Urothelium cell line (cell line): ENCODE measurements around the gene GRHPR.
A peak's percentile ranks its signal among the peaks of the same experiment; 100 is the strongest.
"Not testable (repeated sequence)": the region's sequence is repeated elsewhere in the genome, so short reads cannot be mapped to it uniquely, and the experiment has no call there.

Experiments used
- DNase-seq: peaks from one replicate; pipeline ENCODE4 v3.0.0; 2011; ENCODE audit warnings: low spot score, mixed read lengths
- FAIRE-seq: peaks from 2 replicates; lab custom pipeline; 2011; peaks lifted over from hg19 to GRCh38; lab: Jason Lieb, UNC

The GRHPR gene

GRCh38 chr9:37420271-37421215, 2.0 kb upstream of the GRHPR start:
- DNase-seq (no peak), FAIRE-seq (no peak)

- DNase-seq (peak; percentile 52), FAIRE-seq (no peak)
Measured at GRCh38 chr9:37421914-37422288, 595 bp upstream of the GRHPR start.

- no peak for DNase-seq
- no peak for FAIRE-seq
Measured at GRCh38 chr9:37423508-37423907, 1.0 kb downstream of the GRHPR start.

GRCh38 chr9:37424204-37424685, 1.7 kb downstream of the GRHPR start:
- FAIRE-seq (no peak), DNase-seq (no peak)

GRCh38 chr9:37424686-37425297, 2.3 kb downstream of the GRHPR start:
- DNase-seq (no peak), FAIRE-seq (no peak)

GRCh38 chr9:37425298-37425752, 2.8 kb downstream of the GRHPR start:
- no peak for FAIRE-seq
- no peak for DNase-seq

GRCh38 chr9:37426431-37426830, 3.9 kb downstream of the GRHPR start:
- FAIRE-seq, result peak; percentile 20
- not testable (repeated sequence) for DNase-seq

GRCh38 chr9:37426846-37427245, 4.3 kb downstream of the GRHPR start:
- FAIRE-seq (peak; percentile 75), DNase-seq (no peak)

GRCh38 chr9:37428345-37428744, 5.8 kb downstream of the GRHPR start:
- FAIRE-seq, result no peak
- no peak for DNase-seq

- DNase-seq, result no peak
- no peak for FAIRE-seq
Measured at GRCh38 chr9:37429441-37430285, 7.2 kb downstream of the GRHPR start.

GRCh38 chr9:37430841-37431597, 8.5 kb downstream of the GRHPR start:
- FAIRE-seq, result peak; percentile 30

GRCh38 chr9:37432020-37432419, 9.5 kb downstream of the GRHPR start:
- no peak for DNase-seq
- no peak for FAIRE-seq

More at GRCh38 chr9:37430841-37431597, 8.5 kb downstream of the GRHPR start:
- DNase-seq, result no peak

- DNase-seq (no peak), FAIRE-seq (no peak)
Measured at GRCh38 chr9:37433867-37434371, 11.4 kb downstream of the GRHPR start.

GRCh38 chr9:37436540-37436939, 14.0 kb downstream of the GRHPR start:
- DNase-seq (no peak), FAIRE-seq (peak; percentile 44)

GRCh38 chr9:37437010-37437409, 14.5 kb downstream of the GRHPR start:
- no peak for DNase-seq
- FAIRE-seq, result no peak

- FAIRE-seq (no peak), DNase-seq (no peak)
Measured at GRCh38 chr9:37437621-37438020, 15.1 kb downstream of the GRHPR start.

- no peak for DNase-seq
- no peak for FAIRE-seq
Measured at GRCh38 chr9:37438359-37438758, 15.9 kb downstream of the GRHPR start.

- DNase-seq (no peak), FAIRE-seq (peak; percentile 76)
Measured at GRCh38 chr9:37441776-37442370, 19.4 kb downstream of the GRHPR start.

- FAIRE-seq (no peak), DNase-seq (no peak)
Measured at GRCh38 chr9:37442556-37442955, 20.1 kb downstream of the GRHPR start.

GRCh38 chr9:37443566-37443965, 21.1 kb downstream of the GRHPR start:
- FAIRE-seq (no peak), DNase-seq (no peak)
